Kidney capillary endothelial cell (primary cell): Measurements from ENCODE around the gene SRRD.
A peak's percentile ranks its signal among the peaks of the same experiment; 100 is the strongest.
"Not testable (repeated sequence)": the region's sequence is repeated elsewhere in the genome, so short reads cannot be mapped to it uniquely, and the experiment has no call there.

Experiments
- DNase-seq: peaks from one replicate; pipeline ENCODE4 v3.0.0-alpha.2; 2018; ENCODE audit warnings: low spot score

The SRRD gene

DNA sequence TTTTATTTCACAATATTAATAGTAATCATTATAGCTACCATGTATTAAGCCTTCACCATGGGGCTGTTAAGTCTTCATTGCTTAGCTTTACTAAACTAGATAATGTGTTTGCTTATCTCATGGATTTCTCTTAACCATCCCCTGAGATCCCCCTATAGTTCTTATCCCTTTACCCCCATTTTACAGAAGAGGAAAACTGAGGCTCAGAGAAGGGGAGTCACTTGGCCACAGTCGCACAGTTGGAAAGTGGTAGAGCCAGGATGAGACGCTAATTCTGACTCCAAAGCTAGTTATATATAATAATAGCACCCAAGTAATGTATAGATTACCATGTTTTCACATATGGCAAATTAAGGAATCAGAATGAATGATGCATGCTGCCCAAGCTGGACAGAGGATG is 38.3 kb downstream of the SRRD start:
- no peak for DNase-seq

GRCh38 chr22:26522592-26522991 is 38.9 kb downstream of the SRRD start:
- DNase-seq = no peak

GRCh38 chr22:26524870-26525269 is 41.2 kb downstream of the SRRD start:
- DNase-seq = no peak

DNA sequence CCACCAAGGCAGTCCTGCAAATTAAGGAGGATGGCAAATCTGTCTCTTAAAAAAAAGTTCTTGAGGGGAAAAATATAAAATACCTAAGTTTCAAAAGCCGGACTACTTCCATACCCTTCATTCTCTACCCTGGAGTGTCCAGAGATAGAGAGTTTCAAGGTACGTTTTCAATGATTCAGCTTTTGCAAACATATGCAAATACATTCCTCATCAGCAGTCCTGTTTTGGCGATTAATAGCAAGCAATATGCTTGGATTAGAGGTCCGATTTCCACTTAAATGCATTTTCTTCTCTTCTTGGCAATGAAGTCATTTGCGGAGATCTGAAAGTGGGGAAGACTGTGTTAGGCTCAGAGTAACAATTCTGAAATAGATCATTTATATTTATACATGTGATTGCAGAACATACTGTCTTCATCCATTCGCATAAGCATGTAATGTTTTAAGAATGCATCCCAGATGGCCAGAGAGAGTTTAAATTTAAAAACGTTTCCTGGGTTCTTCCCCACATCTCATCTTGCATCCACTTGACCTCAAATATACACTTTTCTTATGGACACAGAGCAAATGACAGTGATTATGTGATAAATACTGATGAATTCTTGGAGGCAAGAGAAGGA is 42.4 kb downstream of the SRRD start:
- DNase-seq = no peak

DNA sequence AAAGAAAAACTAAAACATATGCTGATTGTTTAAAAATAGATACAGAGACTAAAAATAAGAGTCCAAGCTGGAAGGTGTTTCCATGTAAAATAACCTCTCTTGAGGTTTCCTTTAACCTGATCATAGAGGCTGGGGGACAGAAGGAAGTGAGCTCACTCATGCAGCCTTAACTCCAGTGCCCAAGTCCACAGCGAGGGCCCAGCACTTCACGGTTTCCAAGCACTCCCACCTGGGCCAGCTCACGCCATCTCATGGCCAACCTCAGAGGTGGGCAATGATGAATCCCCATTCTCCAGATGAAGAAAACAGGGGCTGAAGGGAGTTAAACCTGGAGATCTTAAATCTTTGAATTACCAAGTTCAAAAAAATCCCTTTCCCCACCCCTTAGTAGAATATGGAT is 43.5 kb downstream of the SRRD start:
- no peak for DNase-seq

DNA sequence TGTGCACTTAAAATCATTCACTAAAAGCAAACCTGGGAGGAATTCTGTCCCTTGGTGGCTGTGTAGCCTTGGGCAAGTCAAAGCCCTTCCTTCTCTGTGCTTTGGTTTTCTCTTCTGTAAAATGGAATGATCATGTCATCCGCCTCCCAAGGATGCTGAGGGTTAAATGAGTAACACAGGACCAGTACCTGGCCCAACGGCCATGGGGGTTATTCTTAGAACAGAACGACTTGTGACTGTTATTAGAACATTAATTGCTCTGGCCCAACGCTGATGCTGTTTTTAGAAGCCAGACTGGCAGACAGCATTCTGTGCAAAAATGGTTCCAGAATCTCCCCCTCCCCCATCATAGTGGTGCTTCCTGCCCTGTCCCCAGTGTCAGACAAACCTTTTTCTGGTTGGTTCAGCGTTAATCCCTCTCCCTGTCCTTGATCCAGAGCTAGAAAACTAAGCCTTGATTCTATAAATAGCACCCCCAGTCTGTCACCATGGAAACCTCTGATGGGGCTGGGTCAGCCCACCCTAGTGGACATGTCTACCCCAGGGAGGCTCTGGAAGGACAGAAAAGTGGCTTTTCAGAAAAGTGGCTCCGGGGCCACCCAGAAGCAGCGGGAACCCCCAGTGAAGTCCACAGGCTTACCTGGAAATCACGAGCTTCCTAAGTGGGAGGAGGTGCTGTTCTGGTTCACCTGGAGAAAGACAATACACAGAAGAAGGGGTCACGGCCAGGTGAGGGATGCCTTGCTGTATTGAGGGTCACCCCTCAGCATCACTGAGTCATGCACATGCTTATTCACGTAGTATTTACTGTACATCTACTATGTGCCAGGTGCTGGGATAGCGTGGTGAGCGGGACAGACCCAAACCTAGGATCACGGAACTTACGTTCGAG is 44.1 kb downstream of the SRRD start:
- DNase-seq = no peak

DNA sequence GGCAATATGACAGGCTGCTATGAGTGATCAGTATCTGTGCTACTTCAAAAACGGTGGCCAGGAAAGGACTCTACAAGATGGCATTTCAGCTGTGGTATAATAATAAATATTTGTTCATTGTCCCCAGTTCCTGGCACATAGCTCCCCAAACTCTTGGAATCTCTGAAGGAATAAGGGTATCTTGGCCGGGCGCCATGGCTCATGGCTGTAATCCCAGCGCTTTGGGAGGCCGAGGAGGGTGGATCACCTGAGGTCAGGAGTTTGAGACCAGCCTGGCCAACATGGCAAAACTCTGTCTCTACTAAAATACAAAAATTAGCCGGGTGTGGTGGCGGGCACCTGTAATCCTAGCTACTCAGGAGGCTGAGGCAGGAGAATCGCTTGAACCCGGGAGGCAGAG is 44.8 kb downstream of the SRRD start:
- not testable (repeated sequence) for DNase-seq

DNA sequence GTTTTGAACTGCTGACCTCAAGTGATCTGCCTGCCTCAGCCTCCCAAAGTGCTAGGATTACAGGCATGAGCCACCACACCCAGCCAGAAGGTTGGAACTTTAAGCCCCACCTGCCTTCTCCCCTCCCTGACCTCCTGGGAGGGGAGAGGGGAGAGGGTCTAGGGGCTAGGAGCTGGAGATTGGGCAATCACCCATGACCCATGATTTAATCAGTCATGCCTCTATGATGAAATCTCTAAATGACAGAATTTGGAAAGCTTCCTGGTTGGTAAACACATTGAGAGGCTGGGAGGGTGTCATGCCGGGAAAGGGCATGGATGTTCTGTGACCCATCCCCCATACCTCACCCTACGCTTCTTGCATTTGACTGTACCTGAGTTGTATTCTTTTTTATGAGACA is 45.7 kb downstream of the SRRD start:
- DNase-seq = no peak

GRCh38 chr22:26534171-26534855 is 50.6 kb downstream of the SRRD start:
- DNase-seq = no peak

DNA sequence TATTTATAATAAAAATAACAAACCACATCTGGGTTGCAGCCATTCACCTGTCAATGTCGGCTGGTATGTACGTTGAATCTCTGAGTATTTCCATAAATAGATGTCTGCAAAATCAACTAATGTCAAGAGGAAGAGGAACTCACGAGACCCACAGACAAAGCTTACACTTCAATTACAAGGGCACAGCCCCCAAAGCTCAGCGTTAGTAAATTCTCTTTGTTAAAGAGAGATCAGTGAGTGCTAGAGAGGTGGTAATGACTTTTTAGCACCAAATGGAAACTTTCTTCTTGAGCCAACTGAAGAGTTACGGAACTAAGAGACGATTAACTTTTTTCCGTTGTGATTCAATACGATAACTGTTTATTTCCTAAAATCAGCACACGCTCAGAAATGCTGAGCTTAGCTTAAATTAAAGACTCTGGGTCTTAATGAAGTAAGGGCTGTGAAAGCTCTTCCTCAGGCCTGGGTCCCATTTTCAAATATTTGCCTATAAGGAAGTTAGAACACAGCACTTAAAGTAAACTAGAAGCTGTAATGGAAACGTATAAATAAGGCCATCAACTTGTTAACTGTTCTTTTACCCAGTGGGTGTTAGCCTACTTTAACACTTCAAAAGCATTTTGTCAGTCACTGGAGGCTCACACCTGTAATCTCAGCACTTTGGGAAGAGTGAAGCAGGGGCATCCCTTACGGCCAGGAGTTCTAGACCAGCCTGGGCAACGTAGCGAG is 51.4 kb downstream of the SRRD start:
- no peak for DNase-seq

- no peak for DNase-seq
Observed at GRCh38 chr22:26535603-26535908, 51.9 kb downstream of the SRRD start.

- no peak for DNase-seq
Observed at GRCh38 chr22:26536056-26536761, 52.5 kb downstream of the SRRD start.

DNA sequence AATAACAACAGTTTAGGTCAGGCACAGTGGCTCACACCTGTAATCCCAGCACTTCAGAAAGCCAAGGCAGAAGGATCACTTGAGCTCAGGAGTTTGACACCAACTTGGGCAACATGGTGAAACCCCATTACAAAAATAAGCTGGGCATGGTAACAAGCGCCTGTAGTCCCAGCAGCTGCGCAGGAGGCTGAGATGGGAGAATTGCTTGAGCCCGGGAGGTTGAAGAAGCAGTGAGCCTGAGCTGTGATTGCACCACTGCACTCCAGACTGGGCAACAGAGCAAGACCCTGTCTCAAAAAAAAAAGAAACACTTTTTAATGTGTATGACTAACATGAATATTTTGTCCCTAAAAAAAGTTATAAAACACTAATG is 53.1 kb downstream of the SRRD start:
- DNase-seq = no peak

- no peak for DNase-seq
Observed at GRCh38 chr22:26540119-26540518, 56.4 kb downstream of the SRRD start.

DNA sequence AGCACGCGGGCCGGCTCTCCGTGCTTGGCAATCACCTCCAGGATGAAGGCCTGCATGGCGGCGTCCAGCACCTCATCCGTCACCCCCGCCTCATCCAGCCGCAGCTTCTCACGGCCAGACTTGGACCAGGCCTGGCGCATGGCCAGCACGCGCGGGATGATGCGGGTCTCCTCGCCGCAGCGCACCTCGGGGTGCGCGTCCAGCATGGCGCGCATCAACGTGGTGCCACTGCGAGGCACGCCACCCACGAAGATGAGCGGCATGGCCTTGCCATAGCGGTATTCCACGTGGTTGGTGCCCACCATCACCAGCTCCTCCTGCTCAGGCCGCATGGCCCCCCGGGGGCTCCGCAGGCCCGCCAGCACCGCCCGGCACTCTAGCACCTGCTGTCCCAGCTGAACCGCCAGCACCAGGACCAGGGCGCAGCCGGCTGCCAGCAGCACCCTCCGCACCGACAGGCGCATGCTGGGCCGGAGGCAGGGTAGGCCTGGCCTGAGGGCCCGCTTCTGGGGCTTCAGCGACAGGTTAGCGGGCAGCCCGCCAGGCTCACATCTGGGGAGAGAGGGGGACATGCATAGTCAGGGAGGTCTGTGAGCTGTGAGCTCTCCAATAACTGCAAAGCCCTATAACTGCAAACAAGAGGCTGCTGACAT is 57.6 kb downstream of the SRRD start:
- no peak for DNase-seq

GRCh38 chr22:26542831-26543230 is 59.2 kb downstream of the SRRD start:
- peak; percentile 46 for DNase-seq
